ENCODE data around the gene OCA2. TPM values are rescaled to one million over a fixed set of nuclear protein-coding genes. Genes with fewer than 3 reads are reported as not detected.

Gene OCA2
- total and polyA plus RNA-seq, 2 of the 4 experiments (the other 2 are of a cell fraction), result under 0.01 to 0.03 TPM

DNA sequence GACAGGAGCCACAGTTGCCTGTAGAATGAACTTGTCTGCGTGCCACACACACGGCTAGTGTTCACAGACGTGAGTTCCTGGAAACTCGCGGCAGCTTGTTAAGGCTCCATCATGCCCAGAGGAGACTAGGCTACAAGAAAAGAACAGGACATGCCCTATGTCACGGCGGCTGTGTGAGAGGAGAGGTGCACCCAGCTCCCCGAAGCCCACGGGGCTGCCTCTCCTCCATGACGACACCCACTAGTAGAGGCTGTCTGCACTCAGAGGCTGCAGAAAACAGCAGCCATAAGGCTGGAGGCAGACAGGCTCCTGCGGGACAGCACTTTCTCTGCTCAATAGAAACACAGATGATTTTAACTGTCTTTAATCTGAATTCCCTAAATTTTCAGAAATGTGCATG, 19.0 kb upstream of the OCA2 start:
- Histone ChIP-seq H2AK9ac (replicated peaks; ENCODE audit: low read depth, low read length, poor library complexity) (no peak overlapping the region), H3K4me1 (ENCODE audit: control insufficient read depth, insufficient read depth, low read length) (peaks cover 2% of the 10 kb centered on the region; the same call in 1 of the 2 replicates), H2BK120ac (ENCODE audit: low read depth, low read length) (no peak overlapping the region), H3K23ac (ENCODE audit: low read depth, low read length) (no peak overlapping the region), H2BK15ac (ENCODE audit: low read depth, low read length) (no peak overlapping the region), H2BK20ac (ENCODE audit: low read depth, low read length) (no peak overlapping the region), H4K20me1 (ENCODE audit: insufficient read depth, low read length) (no peaks in the 10 kb centered on the region), H4K91ac (ENCODE audit: insufficient read depth, low read depth, low read length) (no peak overlapping the region), H3K27me3 (ENCODE audit: control insufficient read depth, insufficient read depth, low read length) (no peaks in the 10 kb centered on the region), H3K56ac (ENCODE audit: extremely low read depth, insufficient read depth, low read length) (no peak overlapping the region), H3K9me1 (ENCODE audit: insufficient read depth, low read length) (no peaks in the 10 kb centered on the region), H3K18ac (ENCODE audit: low read depth, low read length) (no peak overlapping the region), H4K5ac (ENCODE audit: low read depth, low read length) (no peak overlapping the region), H4K8ac (ENCODE audit: low read depth in 2 of 2, low read length in 2 of 2) (no peak overlapping the region), H3K27ac (ENCODE audit: insufficient read depth, low read length) (no peak overlapping the region), H3K79me1 (ENCODE audit: low read depth in 1 of 2, low read length in 2 of 2) (peaks cover 0 to 3% of the 10 kb centered on the region in 2 experiments; a peak in 1 of 4 replicates), H2BK5ac (ENCODE audit: low read depth, low read length, poor library complexity, severe bottlenecking) (no peak overlapping the region), H3K9ac (ENCODE audit: low read depth, low read length) (no peak overlapping the region), H3K4me3 (ENCODE audit: insufficient read depth, low read depth, low read length) (no peak overlapping the region), H3K36me3 (ENCODE audit: control insufficient read depth, insufficient read depth, low read length) (peaks cover 45% of the 10 kb centered on the region), H3K4me2 (ENCODE audit: low read depth, low read length) (no peak overlapping the region), H3K4ac (ENCODE audit: low read depth, low read length) (no peak overlapping the region), H2AFZ (replicated peaks; ENCODE audit: low read length, poor library complexity) (no peak overlapping the region), H3K14ac (replicated peaks; ENCODE audit: low read depth, low read length) (no peak overlapping the region), H3K9me3 (ENCODE audit: control insufficient read depth, insufficient read depth, low read length) (no peaks in the 10 kb centered on the region), H2AK5ac (ENCODE audit: low read depth, low read length) (no peak overlapping the region)
- BruUV-seq (replicated peaks), result no TSS peak
- TF ChIP-seq, protein P1, sequence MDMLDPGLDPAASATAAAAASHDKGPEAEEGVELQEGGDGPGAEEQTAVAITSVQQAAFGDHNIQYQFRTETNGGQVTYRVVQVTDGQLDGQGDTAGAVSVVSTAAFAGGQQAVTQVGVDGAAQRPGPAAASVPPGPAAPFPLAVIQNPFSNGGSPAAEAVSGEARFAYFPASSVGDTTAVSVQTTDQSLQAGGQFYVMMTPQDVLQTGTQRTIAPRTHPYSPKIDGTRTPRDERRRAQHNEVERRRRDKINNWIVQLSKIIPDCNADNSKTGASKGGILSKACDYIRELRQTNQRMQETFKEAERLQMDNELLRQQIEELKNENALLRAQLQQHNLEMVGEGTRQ (IDR thresholded peaks at IDR 0.05; ENCODE audit: low read depth, low read length), result no peak
- TF ChIP-seq, protein P2, sequence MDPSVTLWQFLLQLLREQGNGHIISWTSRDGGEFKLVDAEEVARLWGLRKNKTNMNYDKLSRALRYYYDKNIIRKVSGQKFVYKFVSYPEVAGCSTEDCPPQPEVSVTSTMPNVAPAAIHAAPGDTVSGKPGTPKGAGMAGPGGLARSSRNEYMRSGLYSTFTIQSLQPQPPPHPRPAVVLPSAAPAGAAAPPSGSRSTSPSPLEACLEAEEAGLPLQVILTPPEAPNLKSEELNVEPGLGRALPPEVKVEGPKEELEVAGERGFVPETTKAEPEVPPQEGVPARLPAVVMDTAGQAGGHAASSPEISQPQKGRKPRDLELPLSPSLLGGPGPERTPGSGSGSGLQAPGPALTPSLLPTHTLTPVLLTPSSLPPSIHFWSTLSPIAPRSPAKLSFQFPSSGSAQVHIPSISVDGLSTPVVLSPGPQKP (IDR thresholded peaks at IDR 0.05; ENCODE audit: borderline replicate concordance, low read depth, low read length), result no peak
- TF ChIP-seq RFX5 (IDR thresholded peaks at IDR 0.05; ENCODE audit: low read depth, low read length) (no peak), CEBPB (IDR thresholded peaks at IDR 0.05; ENCODE audit: low read depth, low read length) (no peak), MAZ (IDR thresholded peaks at IDR 0.05; ENCODE audit: borderline replicate concordance, low read depth, low read length) (no peak), RCOR1 (IDR thresholded peaks at IDR 0.05; ENCODE audit: insufficient replicate concordance, low read length) (no peak), NFE2L2 (IDR thresholded peaks at IDR 0.05; ENCODE audit: low read depth, low read length) (no peak), RAD21 (IDR thresholded peaks at IDR 0.05; ENCODE audit: low read length) (no peak), SMC3 (IDR thresholded peaks at IDR 0.05; ENCODE audit: low read depth, low read length) (no peak), CHD1 (IDR thresholded peaks at IDR 0.05; ENCODE audit: low read depth, low read length) (no peak), BHLHE40 (IDR thresholded peaks at IDR 0.05; ENCODE audit: low read depth, low read length) (no peak)
- no peak for ATAC-seq (ENCODE audit: low read depth)
- POLR2A ChIA-PET (ENCODE audit: unreplicated experiment), result no interaction called here
- in situ Hi-C loops (cut with MboI; ENCODE audit: low sequenced_read_pairs), result loop anchor here (25.0 kb wide), 1 partner anchor 1231 kb away; no protein-coding TSS in a partner anchor
- intact Hi-C loops (cut with micrococcal nuclease), result no loop called here
- DNase-seq, result no peak
- dilution Hi-C loops (cut with HindIII; ENCODE audit: low sequenced_read_pairs, unreplicated experiment), result no loop called here
- CTCF ChIA-PET, result no interaction called here
- WGBS, 2 experiments (ENCODE audit: extremely low coverage in 2 of 2, insufficient read length in 1 of 2), result 92% methylated on average over 2 of the region's 11 CpGs; no CpG with 5 or more reads in 1 of the 2 experiments

Measured in IMR-90 (cell line).